ENCODE results near the gene TOMM5.

Gene TOMM5

DNA sequence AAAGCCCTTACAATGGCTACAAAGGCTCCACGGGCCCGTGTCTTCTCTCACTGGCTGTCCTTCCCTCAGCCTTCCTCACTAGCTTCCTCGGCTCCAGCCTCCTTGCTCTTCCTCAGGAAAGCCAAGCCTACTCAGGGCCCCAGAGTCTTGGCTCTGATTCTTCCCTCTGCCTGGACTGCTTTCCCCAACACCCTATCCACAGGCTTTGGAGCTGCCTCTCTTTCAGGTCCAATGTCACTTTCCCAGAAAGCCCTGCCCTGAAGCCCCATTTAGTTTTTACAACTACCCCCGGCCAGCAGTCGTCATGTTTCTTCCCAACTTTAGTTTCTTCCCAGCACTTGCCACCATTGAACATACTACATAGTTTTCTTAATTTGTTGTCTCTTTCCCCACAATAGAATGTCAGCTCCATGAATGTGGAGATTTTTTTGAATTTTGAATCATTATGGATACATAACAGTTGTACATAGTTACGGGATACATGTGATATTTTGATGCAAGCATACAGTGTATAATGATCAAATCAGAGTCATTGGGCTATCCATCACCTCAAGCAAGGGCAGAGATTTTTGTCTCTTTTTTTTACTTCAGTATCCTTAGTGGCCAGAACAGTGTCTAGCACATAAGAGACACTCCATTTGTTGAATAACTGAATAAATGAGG lies 17.5 kb upstream of the TOMM5 start:
- peaks cover 14% of the 10 kb centered on the region for H3K27me3 ChIP-seq (ENCODE audit: insufficient read depth, low read length, poor library complexity, severe bottlenecking)
- H3K9ac ChIP-seq (ENCODE audit: low read depth, low read length, poor library complexity, severe bottlenecking) = no peak overlapping the region
- no peak overlapping the region for H2AFZ ChIP-seq (ENCODE audit: low read length)
- no peaks in the 10 kb centered on the region for H3K9me3 ChIP-seq (ENCODE audit: insufficient read depth, low read depth, low read length)
- no peak overlapping the region for H3K4me2 ChIP-seq (ENCODE audit: low read depth, low read length, poor library complexity, severe bottlenecking)
- no peak overlapping the region for H3K4me3 ChIP-seq (ENCODE audit: low read length, poor library complexity, severe bottlenecking)
- H3F3A ChIP-seq (ENCODE audit: low read depth) = no peaks in the 10 kb centered on the region
- H4K20me1 ChIP-seq (ENCODE audit: insufficient read depth, low read length, poor library complexity, severe bottlenecking) = no peaks in the 10 kb centered on the region
- no peaks in the 10 kb centered on the region for H3K9me2 ChIP-seq (replicated peaks; ENCODE audit: low read depth, low read length)
- TF ChIP-seq EZH2phosphoT487 (IDR thresholded peaks at IDR 0.05; ENCODE audit: borderline replicate concordance) = no peak
- TF ChIP-seq, protein P1, sequence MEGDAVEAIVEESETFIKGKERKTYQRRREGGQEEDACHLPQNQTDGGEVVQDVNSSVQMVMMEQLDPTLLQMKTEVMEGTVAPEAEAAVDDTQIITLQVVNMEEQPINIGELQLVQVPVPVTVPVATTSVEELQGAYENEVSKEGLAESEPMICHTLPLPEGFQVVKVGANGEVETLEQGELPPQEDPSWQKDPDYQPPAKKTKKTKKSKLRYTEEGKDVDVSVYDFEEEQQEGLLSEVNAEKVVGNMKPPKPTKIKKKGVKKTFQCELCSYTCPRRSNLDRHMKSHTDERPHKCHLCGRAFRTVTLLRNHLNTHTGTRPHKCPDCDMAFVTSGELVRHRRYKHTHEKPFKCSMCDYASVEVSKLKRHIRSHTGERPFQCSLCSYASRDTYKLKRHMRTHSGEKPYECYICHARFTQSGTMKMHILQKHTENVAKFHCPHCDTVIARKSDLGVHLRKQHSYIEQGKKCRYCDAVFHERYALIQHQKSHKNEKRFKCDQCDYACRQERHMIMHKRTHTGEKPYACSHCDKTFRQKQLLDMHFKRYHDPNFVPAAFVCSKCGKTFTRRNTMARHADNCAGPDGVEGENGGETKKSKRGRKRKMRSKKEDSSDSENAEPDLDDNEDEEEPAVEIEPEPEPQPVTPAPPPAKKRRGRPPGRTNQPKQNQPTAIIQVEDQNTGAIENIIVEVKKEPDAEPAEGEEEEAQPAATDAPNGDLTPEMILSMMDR (conservative IDR thresholded peaks at IDR 0.05; ENCODE audit: low read length) = no peak
- H3K79me2 ChIP-seq (ENCODE audit: insufficient read depth, low read length) = no peaks in the 10 kb centered on the region
- H3K4me1 ChIP-seq (ENCODE audit: insufficient read depth, low read length, poor library complexity, severe bottlenecking) = peaks cover 5% of the 10 kb centered on the region
- H3K36me3 ChIP-seq (ENCODE audit: insufficient read depth, low read length) = no peaks in the 10 kb centered on the region

DNA sequence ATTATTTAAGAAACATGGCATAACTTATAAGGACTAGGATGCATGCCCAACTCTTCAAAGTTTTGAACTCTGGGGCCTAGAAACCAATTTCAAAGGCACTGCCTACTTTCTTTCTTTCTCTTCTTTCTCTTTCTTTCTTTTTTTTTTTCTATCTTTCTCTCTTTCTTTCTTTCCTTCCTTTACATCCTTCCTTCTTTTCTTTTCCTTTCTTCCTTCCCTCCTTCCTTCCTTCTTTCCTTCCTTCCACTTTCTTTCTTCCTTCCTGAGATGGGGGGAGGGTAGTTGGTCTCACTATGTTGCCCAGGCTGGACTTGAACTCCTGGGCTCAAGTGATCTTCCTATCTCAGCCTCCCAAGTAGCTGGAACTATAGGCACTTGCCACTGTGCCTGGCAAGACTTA lies 15.9 kb upstream of the TOMM5 start:
- H3K27me3 ChIP-seq (ENCODE audit: insufficient read depth, low read length, poor library complexity, severe bottlenecking) = peaks cover 14% of the 10 kb centered on the region
- H3F3A ChIP-seq (ENCODE audit: low read depth) = no peaks in the 10 kb centered on the region
- no peaks in the 10 kb centered on the region for H3K9me2 ChIP-seq (replicated peaks; ENCODE audit: low read depth, low read length)
- H3K4me2 ChIP-seq (ENCODE audit: low read depth, low read length, poor library complexity, severe bottlenecking) = peak overlapping the region; percentile 45
- H3K4me1 ChIP-seq (ENCODE audit: insufficient read depth, low read length, poor library complexity, severe bottlenecking) = peaks cover 5% of the 10 kb centered on the region
- no peaks in the 10 kb centered on the region for H3K9me3 ChIP-seq (ENCODE audit: insufficient read depth, low read depth, low read length)
- no peaks in the 10 kb centered on the region for H4K20me1 ChIP-seq (ENCODE audit: insufficient read depth, low read length, poor library complexity, severe bottlenecking)
- H3K36me3 ChIP-seq (ENCODE audit: insufficient read depth, low read length) = no peaks in the 10 kb centered on the region
- TF ChIP-seq, protein P1 (conservative IDR thresholded peaks at IDR 0.05; ENCODE audit: low read length) = no peak
- no peak for TF ChIP-seq EZH2phosphoT487 (IDR thresholded peaks at IDR 0.05; ENCODE audit: borderline replicate concordance)
- H3K9ac ChIP-seq (ENCODE audit: low read depth, low read length, poor library complexity, severe bottlenecking) = no peak overlapping the region
- no peaks in the 10 kb centered on the region for H3K79me2 ChIP-seq (ENCODE audit: insufficient read depth, low read length)
- H3K4me3 ChIP-seq (ENCODE audit: low read length, poor library complexity, severe bottlenecking) = no peak overlapping the region
- H2AFZ ChIP-seq (ENCODE audit: low read length) = no peak overlapping the region

DNA sequence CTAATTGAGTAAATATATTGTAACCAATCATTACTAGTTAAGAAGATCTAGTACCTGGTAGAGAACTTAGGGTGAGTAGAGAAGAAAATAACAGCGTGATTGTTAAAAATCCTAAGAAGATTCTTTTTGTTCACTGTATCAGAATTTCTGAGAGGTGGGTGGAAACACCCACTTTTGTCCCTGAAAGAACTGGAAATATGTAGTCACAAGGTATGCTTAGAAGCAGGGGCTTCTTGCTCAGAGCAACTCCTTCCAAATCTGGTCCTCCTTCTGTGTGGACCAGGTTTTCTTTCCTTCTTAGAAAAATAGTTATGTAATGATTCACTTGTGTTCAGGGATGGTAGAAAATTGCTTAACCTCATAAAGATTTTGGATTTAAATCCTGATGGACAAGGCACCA lies 11.9 kb upstream of the TOMM5 start:
- peaks cover 10% of the 10 kb centered on the region for H3K27me3 ChIP-seq (ENCODE audit: insufficient read depth, low read length, poor library complexity, severe bottlenecking)
- no peaks in the 10 kb centered on the region for H3K9me3 ChIP-seq (ENCODE audit: insufficient read depth, low read depth, low read length)
- no peaks in the 10 kb centered on the region for H3K79me2 ChIP-seq (ENCODE audit: insufficient read depth, low read length)
- no peaks in the 10 kb centered on the region for H3K9me2 ChIP-seq (replicated peaks; ENCODE audit: low read depth, low read length)
- H3F3A ChIP-seq (ENCODE audit: low read depth) = no peaks in the 10 kb centered on the region
- no peak overlapping the region for H2AFZ ChIP-seq (ENCODE audit: low read length)
- no peaks in the 10 kb centered on the region for H4K20me1 ChIP-seq (ENCODE audit: insufficient read depth, low read length, poor library complexity, severe bottlenecking)
- no peak overlapping the region for H3K4me2 ChIP-seq (ENCODE audit: low read depth, low read length, poor library complexity, severe bottlenecking)
- TF ChIP-seq, protein P1 (conservative IDR thresholded peaks at IDR 0.05; ENCODE audit: low read length) = no peak
- TF ChIP-seq EZH2phosphoT487 (IDR thresholded peaks at IDR 0.05; ENCODE audit: borderline replicate concordance) = no peak
- no peak overlapping the region for H3K9ac ChIP-seq (ENCODE audit: low read depth, low read length, poor library complexity, severe bottlenecking)
- no peak overlapping the region for H3K4me3 ChIP-seq (ENCODE audit: low read length, poor library complexity, severe bottlenecking)
- no peaks in the 10 kb centered on the region for H3K36me3 ChIP-seq (ENCODE audit: insufficient read depth, low read length)
- H3K4me1 ChIP-seq (ENCODE audit: insufficient read depth, low read length, poor library complexity, severe bottlenecking) = peaks cover 5% of the 10 kb centered on the region
